HEK293T (cell line): ENCODE measurements around the gene SEMA3C.

Experiments used
- CTCF ChIA-PET: fragments of 350-600 bp; formaldehyde crosslinking; extraction: SDS; loops from one replicate; lab custom pipeline; 2021; ENCODE audit warnings: antibody characterized with exemption, inconsistent platforms; lab: Yijun Ruan, JAX
- POLR2A ChIA-PET: fragments of 350-600 bp; formaldehyde crosslinking; extraction: SDS; loops from one replicate; lab custom pipeline; 2020; ENCODE audit warnings: antibody characterized with exemption, inconsistent platforms; lab: Yijun Ruan, JAX
- DNase-seq: peaks from one replicate; pipeline ENCODE4 v3.0.0; 2012; ENCODE audit warnings: mixed read lengths; ENCODE audit errors: extremely low spot score
- ARNT ChIP-seq: fragments of 450-650 bp; IDR thresholded peaks from 2 replicates; pipeline ENCODE4 v1.6.1; 2017; ENCODE audit warnings: mild to moderate bottlenecking
- BHLHE40 ChIP-seq: fragments of 450-650 bp; IDR thresholded peaks from 2 replicates; pipeline ENCODE4 v1.6.1; 2016; ENCODE audit warnings: mild to moderate bottlenecking, moderate library complexity, borderline replicate concordance
- CTBP1 ChIP-seq: fragments of 450-650 bp; IDR thresholded peaks from 2 replicates; pipeline ENCODE4 v1.6.1; 2016; ENCODE audit warnings: borderline replicate concordance
- ELF4 ChIP-seq: fragments of 450-650 bp; IDR thresholded peaks from 2 replicates; pipeline ENCODE4 v1.6.1; 2017; ENCODE audit warnings: antibody characterized with exemption
- FOXA1 ChIP-seq: fragments of 450-650 bp; IDR thresholded peaks from 2 replicates; pipeline ENCODE4 v1.6.1; 2016; ENCODE audit warnings: mild to moderate bottlenecking
- FOXK2 ChIP-seq: fragments of 450-650 bp; IDR thresholded peaks from 2 replicates; pipeline ENCODE4 v1.6.1; 2016; ENCODE audit warnings: mild to moderate bottlenecking
- FOXM1 ChIP-seq: fragments of 450-650 bp; IDR thresholded peaks from 2 replicates; pipeline ENCODE4 v1.6.1; 2017; ENCODE audit warnings: mild to moderate bottlenecking, borderline replicate concordance
- HDGF ChIP-seq: fragments of 450-650 bp; IDR thresholded peaks from 2 replicates; pipeline ENCODE4 v1.6.1; 2017; ENCODE audit warnings: antibody characterized with exemption, borderline replicate concordance
- L3MBTL2 ChIP-seq: fragments of 450-650 bp; conservative IDR thresholded peaks from 2 replicates; pipeline ENCODE4 v1.6.1; 2016; ENCODE audit warnings: mild to moderate bottlenecking
- LEF1 ChIP-seq: fragments of 450-650 bp; IDR thresholded peaks from 2 replicates; pipeline ENCODE4 v1.6.1; 2017; ENCODE audit warnings: mild to moderate bottlenecking, borderline replicate concordance
- NFRKB ChIP-seq: fragments of 450-650 bp; IDR thresholded peaks from 2 replicates; pipeline ENCODE4 v1.6.1; 2016; ENCODE audit warnings: mild to moderate bottlenecking, moderate library complexity
- PKNOX1 ChIP-seq: fragments of 450-650 bp; IDR thresholded peaks from 2 replicates; pipeline ENCODE4 v1.6.1; 2016
- SP1 ChIP-seq: fragments of 450-650 bp; IDR thresholded peaks from 2 replicates; pipeline ENCODE4 v1.6.1; 2017
- SUZ12 ChIP-seq: fragments of 450-650 bp; IDR thresholded peaks from 2 replicates; pipeline ENCODE4 v1.6.1; 2016; ENCODE audit warnings: mild to moderate bottlenecking
- TARDBP ChIP-seq: fragments of 450-650 bp; IDR thresholded peaks from 2 replicates; pipeline ENCODE4 v1.6.1; 2016
- ZNF384 ChIP-seq: fragments of 450-650 bp; IDR thresholded peaks from 2 replicates; pipeline ENCODE4 v1.6.1; 2016

SEMA3C gene

GRCh38 chr7:80787721-80788120 is 131.1 kb downstream of the SEMA3C start:
- DNase-seq = no peak
- ChIA-PET CTCF (no interaction called here), POLR2A (no interaction called here)
- TF ChIP-seq FOXM1 = no peak
- TF ChIP-seq FOXK2 = no peak
- no peak for TF ChIP-seq PKNOX1
- TF ChIP-seq ELF4 = no peak
- TF ChIP-seq LEF1 = no peak
- no peak for TF ChIP-seq TARDBP

GRCh38 chr7:80785961-80786536 is 132.8 kb downstream of the SEMA3C start:
- TF ChIP-seq SUZ12 (no peak), ZNF384 (peak; percentile 18; the same call in 1 of the 2 replicates)
- ChIA-PET POLR2A (no interaction called here), CTCF (no interaction called here)
- no peak for DNase-seq

- CTCF ChIA-PET = no interaction called here
- POLR2A ChIA-PET = interaction anchor here (0.6 kb wide), 1 partner anchor 533 kb away, joined by 3 read pairs; no protein-coding TSS in a partner anchor
- TF ChIP-seq TARDBP (no peak), SUZ12 (no peak)
Measured at GRCh38 chr7:80785276-80785675, 133.6 kb downstream of the SEMA3C start.

GRCh38 chr7:80783678-80784327 is 135.0 kb downstream of the SEMA3C start:
- ChIA-PET CTCF (interaction anchor here (0.6 kb wide), 1 partner anchor 81 kb away, joined by 3 read pairs; no protein-coding TSS in a partner anchor), POLR2A (no interaction called here)
- DNase-seq = no peak
- TF ChIP-seq ZNF384 (peak; percentile 97), HDGF (no peak), PKNOX1 (peak; percentile 59), CTBP1 (peak; percentile 90), SUZ12 (no peak), BHLHE40 (no peak), FOXM1 (no peak), FOXA1 (no peak), L3MBTL2 (no peak), FOXK2 (no peak), ELF4 (no peak; the same call in 1 of the 2 replicates), ARNT (no peak; the same call in 1 of the 2 replicates), NFRKB (no peak), TARDBP (no peak)

More at GRCh38 chr7:80785276-80785675, 133.6 kb downstream of the SEMA3C start:
- no peak for DNase-seq

GRCh38 chr7:80783186-80783677 is 135.6 kb downstream of the SEMA3C start:
- CTCF ChIA-PET = interaction anchor here (0.6 kb wide), 1 partner anchor 80 kb away, joined by 3 read pairs; no protein-coding TSS in a partner anchor
- no peak for DNase-seq
- TF ChIP-seq ZNF384 (no peak), ARNT (peak; percentile 96), NFRKB (no peak), ELF4 (no peak), FOXM1 (no peak), BHLHE40 (no peak), FOXK2 (no peak), FOXA1 (no peak), SUZ12 (no peak), SP1 (no peak), PKNOX1 (peak; percentile 63), HDGF (no peak), L3MBTL2 (no peak), CTBP1 (peak; percentile 85)
- POLR2A ChIA-PET = no interaction called here

- CTCF ChIA-PET = no interaction called here
- DNase-seq = no peak
- TF ChIP-seq PKNOX1 (no peak; the same call in 1 of the 2 replicates), TARDBP (no peak), CTBP1 (peak; percentile 76; the same call in 1 of the 2 replicates), HDGF (no peak), FOXK2 (no peak)
- POLR2A ChIA-PET = no interaction called here
Measured at GRCh38 chr7:80781561-80781979, 137.3 kb downstream of the SEMA3C start.
